ENCODE results near the gene PARD3. TPM values are rescaled to one million over a fixed set of nuclear protein-coding genes. Genes with fewer than 3 reads are reported as not detected.

PARD3 gene
- 57.8 to 71.5 TPM (median 60.2 TPM) in 5 replicates for total RNA-seq (2022; extraction: Qiagen RNA extraction)

DNA sequence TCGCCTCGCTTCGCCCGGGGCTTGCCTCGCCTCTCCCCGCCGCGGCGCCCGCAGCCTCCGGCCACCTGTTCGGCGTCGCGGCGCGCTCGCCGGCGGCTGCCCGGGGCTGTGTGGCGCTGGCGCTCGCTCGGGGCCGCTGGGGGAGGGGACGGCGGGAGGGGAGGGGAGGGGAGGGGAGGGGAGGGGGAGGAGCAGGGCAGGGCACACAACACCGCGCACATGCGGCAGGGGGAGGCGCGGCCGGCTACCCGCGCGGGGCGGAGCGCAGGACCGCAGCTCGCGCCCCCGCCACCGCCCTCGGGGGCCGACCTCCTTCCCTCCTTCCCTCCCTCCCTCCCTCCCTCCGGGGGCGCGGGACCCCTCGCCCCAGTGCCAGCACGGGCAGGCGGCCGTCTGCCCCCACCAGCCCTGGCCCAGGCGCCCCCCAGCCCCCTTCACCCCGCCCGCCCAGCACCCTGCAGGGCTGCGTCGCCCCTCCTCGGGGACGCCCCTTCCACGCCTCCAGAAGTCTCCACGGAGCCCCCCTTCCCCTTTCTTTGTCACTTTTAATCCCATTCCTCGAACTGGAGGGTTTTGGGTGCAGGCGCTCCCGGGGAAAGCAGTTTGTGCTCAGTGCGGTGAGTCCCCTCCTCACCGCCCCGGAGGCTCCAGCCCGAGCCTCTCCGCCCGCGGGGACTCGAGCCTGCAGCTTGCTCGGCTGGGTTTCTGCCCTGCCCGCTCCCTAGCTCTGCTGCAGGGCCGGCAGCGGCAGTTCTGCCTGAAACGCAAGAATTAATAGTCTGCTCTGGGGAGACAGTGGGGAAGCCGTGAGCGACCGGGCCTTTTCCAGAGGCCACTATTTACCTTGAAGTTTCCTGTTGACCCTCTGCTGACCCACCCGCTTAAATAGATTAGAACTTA, at the start of gene PARD3:
PARD3 (minus strand) TSS at position 112 of the 900 bp plus-strand sequence. CDS start 301 bp downstream, outside the sequence.

